Heart left ventricle (tissue), 13 donors: ENCODE results near the gene SRF.

ENCODE experiments used
- POLR2A ChIP-seq, 2 donors: fragments of 450-650 bp; IDR thresholded peaks; one replicate each; pipeline ENCODE4 v1.6.1; 2017; ENCODE audit warnings: antibody characterized with exemption in 2 of 2, mild to moderate bottlenecking in 2 of 2, moderate library complexity in 2 of 2
- TF ChIP-seq, protein P1 (sequence below), 12 donors: fragments of 200-600 bp; sonication (generic) in 4 of 12; IDR thresholded peaks; one replicate each; pipeline versions ENCODE4 v1.5.0 to v1.8.0; 2018 to 2022; ENCODE audit warnings: antibody characterized with exemption in 12 of 12, mild to moderate bottlenecking in 5 of 12
- donor health status: ischemic (EF 13 %, LVEDD 7.1; RV severe dilation, severe dysfunction).
- donor health status: DM: no; HTN: yes; CAD: no.
- donor health status: DM: no; HTN: no; CAD: no.
- donor health status: ischemic (EF 25% LVEDD 6.9; RV normal size, moderate dysfunction).
- donor health status: ischemic (EF 25% LVEDD 5.7; RV mildly dilated, moderate dysfunction).
- donor health status: ischemic (EF 35%, LVEDD 5.7; RV mildly dilated, moderate dysfunction).
- donor health status: nonischemic (EF 11% LVEDD 7.7; RV severe dilation, severe dysfunction).
- donor health status: DM: yes; HTN: yes; CAD: no.
- donor health status: PGD.
- donor health status: ischemic (EF 29% LVEDD 5.4; RV normal size, mild dysfunction).
- donor health status: nonischemic (EF 23%, LVEDD 6.1; RV moderate dilation, normal function).

DNA sequence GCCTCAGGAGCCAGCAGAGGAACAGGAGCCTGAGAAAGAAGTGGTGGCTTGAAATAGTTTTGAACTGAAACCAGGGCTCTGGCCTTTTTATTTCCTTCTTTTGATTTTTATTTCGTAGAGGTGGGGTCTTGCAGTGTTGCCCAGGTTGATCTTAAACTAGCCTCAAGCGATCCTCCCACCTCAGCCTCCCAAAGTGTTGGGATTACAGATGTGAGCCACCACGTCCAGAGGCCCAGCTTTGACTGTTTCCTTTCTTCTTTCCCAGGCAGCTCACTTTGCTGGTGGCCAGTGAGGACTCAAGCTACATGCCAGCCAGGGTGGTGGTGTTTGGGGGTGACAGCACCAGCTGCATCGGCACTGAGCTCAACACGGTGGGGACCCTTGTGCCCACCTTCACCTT lies 31.4 kb downstream of the SRF start:
- TF ChIP-seq POLR2A (IDR thresholded peaks at IDR 0.05) = no peak
- TF ChIP-seq, protein P1, sequence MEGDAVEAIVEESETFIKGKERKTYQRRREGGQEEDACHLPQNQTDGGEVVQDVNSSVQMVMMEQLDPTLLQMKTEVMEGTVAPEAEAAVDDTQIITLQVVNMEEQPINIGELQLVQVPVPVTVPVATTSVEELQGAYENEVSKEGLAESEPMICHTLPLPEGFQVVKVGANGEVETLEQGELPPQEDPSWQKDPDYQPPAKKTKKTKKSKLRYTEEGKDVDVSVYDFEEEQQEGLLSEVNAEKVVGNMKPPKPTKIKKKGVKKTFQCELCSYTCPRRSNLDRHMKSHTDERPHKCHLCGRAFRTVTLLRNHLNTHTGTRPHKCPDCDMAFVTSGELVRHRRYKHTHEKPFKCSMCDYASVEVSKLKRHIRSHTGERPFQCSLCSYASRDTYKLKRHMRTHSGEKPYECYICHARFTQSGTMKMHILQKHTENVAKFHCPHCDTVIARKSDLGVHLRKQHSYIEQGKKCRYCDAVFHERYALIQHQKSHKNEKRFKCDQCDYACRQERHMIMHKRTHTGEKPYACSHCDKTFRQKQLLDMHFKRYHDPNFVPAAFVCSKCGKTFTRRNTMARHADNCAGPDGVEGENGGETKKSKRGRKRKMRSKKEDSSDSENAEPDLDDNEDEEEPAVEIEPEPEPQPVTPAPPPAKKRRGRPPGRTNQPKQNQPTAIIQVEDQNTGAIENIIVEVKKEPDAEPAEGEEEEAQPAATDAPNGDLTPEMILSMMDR (IDR thresholded peaks at IDR 0.05) = no peak
